ENCODE measurements around the gene PHEX. TPM values are rescaled to one million over a fixed set of nuclear protein-coding genes. Genes with fewer than 3 reads are reported as not detected.
A peak's percentile ranks its signal among the peaks of the same experiment; 100 is the strongest.

Gene PHEX
- polyA plus RNA-seq (2013, experiment 1 of 2; ENCODE audit: insufficient read length): 0.22 TPM
- polyA plus RNA-seq (2013, experiment 2 of 2; ENCODE audit: insufficient read length): 0.16 TPM

- DNase-seq: no peak
Measured at GRCh38 chrX:22032084-22032483, at the start of gene PHEX. Gene PHEX (plus strand): TSS chrX:22032325. CDS start chrX:22033006, 681 bp downstream.

GRCh38 chrX:21985332-21985777, 46.8 kb upstream of the PHEX start:
- DNase-seq: peak; percentile 74

- DNase-seq: peak; percentile 42
Measured at GRCh38 chrX:21986596-21986995, 45.5 kb upstream of the PHEX start.

- DNase-seq: no peak
Measured at GRCh38 chrX:21989384-21989783, 42.7 kb upstream of the PHEX start.

DNA sequence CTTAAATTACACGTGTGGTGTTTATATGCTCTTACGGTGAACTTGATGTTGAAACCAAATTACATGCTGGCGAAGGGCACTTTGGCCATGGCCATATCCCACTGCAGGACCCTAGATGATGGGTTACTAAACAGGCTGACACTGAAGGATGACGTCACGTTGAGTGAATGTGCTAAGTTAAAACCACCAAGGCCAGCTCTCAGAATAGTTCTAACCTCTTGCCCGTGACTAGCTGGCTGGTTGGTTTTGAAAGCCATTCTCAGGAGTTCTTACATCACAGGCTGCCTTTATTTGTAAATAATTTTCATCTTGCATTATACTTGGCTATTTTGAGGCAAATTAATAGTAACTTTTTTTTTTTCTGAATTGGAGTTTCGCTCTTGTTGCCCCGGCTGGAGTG, 41.3 kb upstream of the PHEX start:
- DNase-seq: no peak

- DNase-seq: no peak
Measured at GRCh38 chrX:21991504-21991903, 40.6 kb upstream of the PHEX start.

GRCh38 chrX:21993265-21993664, 38.9 kb upstream of the PHEX start:
- no peak for DNase-seq

GRCh38 chrX:21996872-21997455, 35.2 kb upstream of the PHEX start:
- DNase-seq: peak; percentile 38

GRCh38 chrX:21998037-21998436, 34.1 kb upstream of the PHEX start:
- no peak for DNase-seq

- no peak for DNase-seq
Measured at GRCh38 chrX:22004866-22005265, 27.3 kb upstream of the PHEX start.

GRCh38 chrX:22012051-22012450, 20.1 kb upstream of the PHEX start:
- no peak for DNase-seq

- no peak for DNase-seq
Measured at GRCh38 chrX:22012931-22013330, 19.2 kb upstream of the PHEX start.

- no peak for DNase-seq
Measured at GRCh38 chrX:22015139-22015750, 16.9 kb upstream of the PHEX start.

DNA sequence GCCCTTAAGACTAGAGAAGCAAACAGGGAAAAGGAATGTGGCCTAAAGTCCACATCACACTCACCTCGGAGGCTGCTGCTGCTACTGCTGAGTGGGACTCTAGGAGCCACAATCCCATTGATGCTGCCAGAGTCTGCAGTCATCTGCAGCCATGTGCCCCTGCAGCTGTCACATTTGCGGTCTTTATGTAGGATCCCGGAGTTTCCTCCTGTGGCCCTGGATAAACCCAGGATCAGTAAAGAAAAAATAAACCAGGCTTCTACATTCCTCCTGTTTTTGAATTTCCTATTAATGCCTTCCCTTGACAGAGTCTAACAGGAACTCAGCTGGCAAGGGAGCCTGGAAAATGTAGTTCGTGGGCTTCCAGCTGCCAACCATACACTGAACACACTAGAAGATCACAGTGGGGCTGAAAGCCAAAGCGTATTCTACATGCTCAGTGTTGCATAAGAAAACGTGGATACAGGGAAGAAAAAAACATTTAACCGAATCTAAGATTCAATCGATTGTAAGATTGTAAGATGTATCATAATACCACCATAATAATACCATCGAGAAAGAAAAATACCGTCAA, 10.3 kb upstream of the PHEX start:
- no peak for DNase-seq

DNA sequence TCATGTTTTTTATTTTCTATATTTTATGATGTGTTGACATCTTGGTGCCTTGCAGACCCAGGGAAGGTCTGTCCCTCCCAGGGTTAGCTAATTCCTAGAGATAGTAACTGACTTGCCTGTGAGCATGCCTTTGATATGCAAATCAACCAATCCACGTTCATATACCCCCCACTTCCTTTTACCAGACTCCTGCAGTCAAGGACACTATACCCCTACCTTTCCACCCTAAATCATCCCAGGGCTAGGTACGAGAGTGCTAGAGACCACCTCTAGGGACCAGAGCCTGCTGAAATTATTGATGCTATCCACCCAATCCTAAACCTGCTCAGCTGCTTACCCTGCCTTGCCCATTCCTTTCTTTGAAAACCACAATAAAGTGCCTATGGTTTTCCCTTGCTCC, 7.5 kb upstream of the PHEX start:
- no peak for DNase-seq

GRCh38 chrX:22025751-22026150, 6.4 kb upstream of the PHEX start:
- peak; percentile 32 for DNase-seq

GRCh38 chrX:22026731-22027130, 5.4 kb upstream of the PHEX start:
- no peak for DNase-seq

- DNase-seq: no peak
Measured at GRCh38 chrX:22032506-22032905, 381 bp downstream of the PHEX start.

- DNase-seq: no peak
Measured at GRCh38 chrX:22033818-22034217, 1.7 kb downstream of the PHEX start.

DNA sequence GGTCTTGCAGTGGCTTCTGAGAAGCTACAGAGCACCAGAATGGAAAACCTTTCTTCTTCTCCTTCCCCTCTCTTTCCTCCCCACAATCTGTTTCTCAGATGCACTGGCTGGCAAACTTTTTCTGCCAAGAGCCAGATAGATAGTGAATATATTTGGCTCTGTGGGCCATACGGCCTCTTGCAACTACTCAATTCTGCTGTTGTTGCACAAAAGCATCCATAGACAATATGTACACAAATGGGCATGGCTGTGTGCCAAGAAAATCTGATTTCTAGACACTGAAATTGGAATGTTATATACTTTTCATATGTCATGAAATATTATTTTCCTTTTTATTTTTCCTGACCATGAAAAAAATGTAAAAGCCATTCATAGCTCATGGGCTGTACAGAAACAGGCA, 3.1 kb downstream of the PHEX start:
- DNase-seq: no peak

DNA sequence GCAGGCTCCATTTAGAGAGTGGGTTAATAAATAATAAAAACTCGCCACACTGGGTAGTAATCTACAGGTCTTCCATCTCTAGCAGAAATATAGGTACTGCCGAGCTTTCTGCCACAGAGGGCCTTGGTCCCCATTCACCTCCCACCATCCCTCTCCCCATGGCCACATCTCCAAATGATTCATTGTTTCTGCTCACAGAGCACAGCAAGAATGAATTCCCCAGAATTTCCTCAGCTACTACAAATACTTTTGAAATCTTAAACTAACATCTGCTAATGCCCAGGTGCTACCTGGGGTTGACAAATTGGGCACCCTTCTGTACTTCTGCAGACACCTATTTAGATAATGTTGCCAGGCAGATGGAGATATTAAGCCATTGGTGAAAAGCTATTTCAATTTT, 5.1 kb downstream of the PHEX start:
- no peak for DNase-seq

DNA sequence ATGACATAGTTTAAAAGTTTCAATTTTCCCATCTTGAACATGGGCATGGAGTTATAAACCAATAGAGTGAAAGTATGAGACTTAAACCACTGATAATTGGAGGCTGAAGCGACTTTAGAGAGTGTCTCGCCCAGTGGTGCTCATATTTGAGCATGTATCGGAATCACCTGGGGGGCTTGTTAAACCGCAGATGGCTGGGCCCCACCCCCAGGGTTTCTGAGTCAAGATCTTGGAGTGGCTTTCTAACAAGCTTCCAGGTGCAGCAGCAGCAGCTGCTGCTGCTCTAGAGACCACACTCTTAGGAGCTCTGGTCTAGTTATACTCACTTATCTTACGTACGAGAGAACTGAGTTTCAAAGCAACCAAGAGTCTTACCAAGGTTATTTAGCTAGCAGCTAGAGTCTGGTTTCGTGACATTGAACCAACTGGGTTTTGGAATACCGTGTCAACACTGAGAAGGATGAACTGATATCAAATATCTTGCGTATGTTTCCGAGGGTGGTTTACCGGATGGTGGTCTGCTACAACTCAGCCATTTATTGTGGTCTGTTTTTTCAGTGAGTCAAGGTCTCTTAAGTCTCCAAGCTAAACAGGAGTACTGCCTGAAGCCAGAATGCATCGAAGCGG, 5.9 kb downstream of the PHEX start:
- no peak for DNase-seq

GRCh38 chrX:22039541-22039940, 7.4 kb downstream of the PHEX start:
- no peak for DNase-seq

- DNase-seq: no peak
Measured at GRCh38 chrX:22040184-22040583, 8.1 kb downstream of the PHEX start.

Data from fibroblast of skin of back (primary cell).